Upper lobe of left lung (tissue), 6 donors: ENCODE results near the gene ARHGEF12. TPM values are rescaled to one million over a fixed set of nuclear protein-coding genes. Genes with fewer than 3 reads are reported as not detected.

Source experiments
- ATAC-seq, 2 donors: fragments of 200-7000 bp; cut with Tn5 transposase; one replicate each; pipeline ENCODE4 v1.9.1; 2022; ENCODE audit warnings: mild to moderate bottlenecking in 2 of 2, moderate library complexity in 2 of 2; ENCODE audit not compliant: low FRiP score in 2 of 2
- DNase-seq, 2 donors: peaks; one replicate each; pipeline ENCODE4 v3.0.0-alpha.2; 2019 to 2020
- H3K27ac ChIP-seq, 4 donors: fragments of 200-600 bp; sonication (generic); one replicate each; pipeline ENCODE4 v1.5.1; 2016 to 2019
- H3K27me3 ChIP-seq, 4 donors: fragments of 200-600 bp; sonication (generic); one replicate each; pipeline ENCODE4 v1.5.1; 2017 to 2019
- H3K36me3 ChIP-seq, 4 donors: fragments of 200-600 bp; sonication (generic); one replicate each; pipeline ENCODE4 v1.5.1; 2016 to 2019
- H3K4me1 ChIP-seq, 4 donors: fragments of 200-600 bp; sonication (generic); one replicate each; pipeline ENCODE4 v1.5.1; 2018 to 2019
- H3K4me3 ChIP-seq, 4 donors: fragments of 200-600 bp; sonication (generic); one replicate each; pipeline ENCODE4 v1.5.1; 2017 to 2019; ENCODE audit warnings: mild to moderate bottlenecking in 2 of 4, moderate library complexity in 1 of 4
- H3K9me3 ChIP-seq, 4 donors: fragments of 200-600 bp; sonication (generic); one replicate each; pipeline ENCODE4 v1.5.1; 2018 to 2019
- CTCF ChIP-seq, 6 experiments: fragments of 450-650 bp in 4 of 6; fragments of 200-600 bp in 2 of 6; sonication (generic) in 2 of 6; IDR thresholded peaks; one replicate each; pipeline ENCODE4 v1.5.1; 2016 to 2019; ENCODE audit warnings: antibody characterized with exemption in 6 of 6
- EP300 ChIP-seq, 4 donors: sonication (generic); formaldehyde crosslinking; IDR thresholded peaks; one replicate each; pipeline ENCODE4 v1.5.1; 2017; ENCODE audit warnings: antibody characterized with exemption in 4 of 4, control low read depth in 2 of 4
- POLR2A ChIP-seq, 4 donors: fragments of 450-650 bp; IDR thresholded peaks; one replicate each; pipeline ENCODE4 v1.5.1; 2016 to 2017; ENCODE audit warnings: antibody characterized with exemption in 4 of 4, mild to moderate bottlenecking in 2 of 4
- POLR2AphosphoS5 ChIP-seq, 2 donors: sonication (generic); formaldehyde crosslinking; IDR thresholded peaks; one replicate each; pipeline ENCODE4 v1.5.1; 2017; ENCODE audit warnings: antibody characterized with exemption in 2 of 2
- WGBS, 2 donors: methylation state at CpG; one replicate each; pipeline ENCODE4 v1.1.5; 2017 to 2018; 5-methylcytosine and 5-hydroxymethylcytosine counted together
- total RNA-seq, 6 donors: library from RNA; depleted of rRNA in 4 of 6; stranded (reverse); fragments of >200 nt in 4 of 6; gene quantifications; one replicate each; pipeline versions ENCODE4 v1.1.0 to v1.2.1, GENCODE V29; 2016 to 2021
- donor health status: DM: no; HTN: no; CAD: no; lungs with moderate emphysema.
- donor health status: DM: no; HTN: yes; CAD: no; lungs with severe emphysema.

The ARHGEF12 gene
- total RNA-seq, 6 donors from 2014 or later = 90.1 to 170 (median 106) TPM

GRCh38 chr11:120400564-120401364 lies 64.6 kb downstream of the ARHGEF12 start:
- TF ChIP-seq POLR2A (IDR thresholded peaks at IDR 0.05) (no peak), CTCF (IDR thresholded peaks at IDR 0.05) (no peak), EP300 (IDR thresholded peaks at IDR 0.05) (no peak), POLR2AphosphoS5 (IDR thresholded peaks at IDR 0.05) (no peak)
- Histone ChIP-seq H3K4me1 (peaks cover 25 to 35% (median 29%) of the 10 kb centered on the region in 4 donors), H3K27me3 (no peaks in the 10 kb centered on the region), H3K9me3 (no peaks in the 10 kb centered on the region), H3K36me3 (no peaks in the 10 kb centered on the region), H3K27ac (peak overlapping the region in 3 of 4 donors; percentile 2 to 65 (median 57)), H3K4me3 (no peak overlapping the region)
- DNase-seq (peak in 1 of 2 donors; percentile 43), ATAC-seq (peak; percentile 46 to 92)
- WGBS, 2 donors = 37 to 38% methylated on average over 7 of the region's 7 CpGs

GRCh38 chr11:120401506-120401905 lies 65.3 kb downstream of the ARHGEF12 start:
- TF ChIP-seq CTCF (IDR thresholded peaks at IDR 0.05) (no peak), EP300 (IDR thresholded peaks at IDR 0.05) (peak in 1 of 4 donors; percentile 13)
- Histone ChIP-seq H3K4me3 (no peak overlapping the region), H3K9me3 (no peaks in the 10 kb centered on the region), H3K36me3 (no peaks in the 10 kb centered on the region), H3K4me1 (peaks cover 25 to 40% (median 30%) of the 10 kb centered on the region in 4 donors), H3K27ac (peak overlapping the region in 3 of 4 donors; percentile 2 to 65 (median 57)), H3K27me3 (no peaks in the 10 kb centered on the region)
- ATAC-seq (no peak), DNase-seq (no peak)
- WGBS, 2 donors = 56 to 73% methylated on average over 1 of the region's 1 CpG

- no peak for TF ChIP-seq CTCF (IDR thresholded peaks at IDR 0.05)
- TF ChIP-seq EP300 (IDR thresholded peaks at IDR 0.05) = no peak
- TF ChIP-seq POLR2A (IDR thresholded peaks at IDR 0.05) = no peak
- TF ChIP-seq POLR2AphosphoS5 (IDR thresholded peaks at IDR 0.05) = no peak
- Histone ChIP-seq H3K4me1 (peaks cover 18 to 36% (median 24%) of the 10 kb centered on the region in 4 donors), H3K9me3 (no peaks in the 10 kb centered on the region), H3K36me3 (no peaks in the 10 kb centered on the region), H3K27ac (peak overlapping the region in 1 of 4 donors; percentile 43), H3K4me3 (no peak overlapping the region), H3K27me3 (no peaks in the 10 kb centered on the region)
- no peak for ATAC-seq
- no peak for DNase-seq
Observed at GRCh38 chr11:120403966-120404365, 67.8 kb downstream of the ARHGEF12 start.

- no peaks in the 10 kb centered on the region for H3K36me3 ChIP-seq
- H3K4me3 ChIP-seq = no peak overlapping the region
- no peaks in the 10 kb centered on the region for H3K27me3 ChIP-seq
- 59 to 63% methylated on average over 6 of the region's 6 CpGs for WGBS, 2 donors
- no peaks in the 10 kb centered on the region for H3K9me3 ChIP-seq
- peaks cover 17 to 35% (median 22%) of the 10 kb centered on the region in 4 donors for H3K4me1 ChIP-seq
- no peak for ATAC-seq
- no peak for DNase-seq
- H3K27ac ChIP-seq = peak overlapping the region in 1 of 4 donors; percentile 43
- TF ChIP-seq POLR2AphosphoS5 (IDR thresholded peaks at IDR 0.05) = peak in 1 of 2 donors; percentile 54
- TF ChIP-seq EP300 (IDR thresholded peaks at IDR 0.05) = no peak
Observed at GRCh38 chr11:120404495-120404894, 68.3 kb downstream of the ARHGEF12 start.

GRCh38 chr11:120409655-120410054 lies 73.4 kb downstream of the ARHGEF12 start:
- WGBS, 2 donors = 71 to 79% methylated on average over 5 of the region's 5 CpGs

More at GRCh38 chr11:120409655-120410054, 73.4 kb downstream of the ARHGEF12 start:
- no peaks in the 10 kb centered on the region for H3K27me3 ChIP-seq
- DNase-seq (no peak), ATAC-seq (no peak)
- peaks cover 0 to 10% (median 6%) of the 10 kb centered on the region in 4 donors for H3K4me1 ChIP-seq
- H3K9me3 ChIP-seq = no peaks in the 10 kb centered on the region
- no peak for TF ChIP-seq EP300 (IDR thresholded peaks at IDR 0.05)
- no peak for TF ChIP-seq POLR2AphosphoS5 (IDR thresholded peaks at IDR 0.05)
- TF ChIP-seq POLR2A (IDR thresholded peaks at IDR 0.05) = no peak
- no peak for TF ChIP-seq CTCF (IDR thresholded peaks at IDR 0.05)
- no peak overlapping the region for H3K27ac ChIP-seq
- no peak overlapping the region for H3K4me3 ChIP-seq
- H3K36me3 ChIP-seq = no peaks in the 10 kb centered on the region
